Vagina (tissue), 2 donors: ENCODE data around the gene MVD. TPM values are rescaled to one million over a fixed set of nuclear protein-coding genes. Genes with fewer than 3 reads are reported as not detected.

Source experiments
- DNase-seq, 2 donors: peaks; one replicate each; pipeline ENCODE4 v3.0.0-alpha.2; 2017; ENCODE audit errors: extremely low spot score in 2 of 2
- H3K27ac ChIP-seq: fragments of 200-600 bp; sonication (generic); one replicate; pipeline ENCODE4 v1.5.1; 2019
- H3K27me3 ChIP-seq: fragments of 200-600 bp; sonication (generic); one replicate; pipeline ENCODE4 v1.5.1; 2019
- H3K36me3 ChIP-seq, 2 donors: fragments of 200-600 bp; sonication (generic); one replicate each; pipeline ENCODE4 v1.5.1; 2017 to 2019
- H3K4me1 ChIP-seq: fragments of 200-600 bp; sonication (generic); one replicate; pipeline ENCODE4 v1.5.1; 2019
- H3K4me3 ChIP-seq, 2 donors: fragments of 200-600 bp; sonication (generic); 1 replicate in 1 of 2; 2 replicates in 1 of 2; pipeline ENCODE4 v1.5.1; 2016 to 2019
- H3K9me3 ChIP-seq: fragments of 200-600 bp; sonication (generic); one replicate; pipeline ENCODE4 v1.5.1; 2019
- CTCF ChIP-seq, 3 experiments: fragments of 450-650 bp in 2 of 3; fragments of 200-600 bp in 1 of 3; sonication (generic) in 1 of 3; IDR thresholded peaks; one replicate each; pipeline ENCODE4 v1.5.1; 2017 to 2019; ENCODE audit warnings: antibody characterized with exemption in 3 of 3, mild to moderate bottlenecking in 2 of 3, moderate library complexity in 2 of 3
- POLR2A ChIP-seq, 2 donors: fragments of 450-650 bp; IDR thresholded peaks; one replicate each; pipeline ENCODE4 v1.6.1; 2017; ENCODE audit warnings: antibody characterized with exemption in 2 of 2, mild to moderate bottlenecking in 2 of 2, moderate library complexity in 2 of 2
- POLR2AphosphoS5 ChIP-seq, 2 donors: sonication (generic); formaldehyde crosslinking; IDR thresholded peaks; one replicate each; pipeline ENCODE4 v1.9.0; 2017; ENCODE audit warnings: antibody characterized with exemption in 2 of 2, mild to moderate bottlenecking in 2 of 2, low read depth in 1 of 2; ENCODE audit not compliant: insufficient read depth in 1 of 2
- intact Hi-C: fragments of 100-400 bp; cut with DNase I; formaldehyde crosslinking; loops from one replicate; pipeline ENCODE4 v1.15.1; 2023
- total RNA-seq: library from RNA; depleted of rRNA; stranded (reverse); fragments of >200 nt; gene quantifications from one replicate; pipeline ENCODE4 v1.2.3, GENCODE V29; 2016

MVD gene
- total RNA-seq, 1 donor from 2014 or later, result 33.1 TPM

GRCh38 chr16:88667461-88667860, 4.6 kb upstream of the MVD start:
- Histone ChIP-seq H3K4me1 (peaks cover 2% of the 10 kb centered on the region), H3K4me3 (no peak overlapping the region), H3K9me3 (no peaks in the 10 kb centered on the region), H3K27ac (no peak overlapping the region), H3K36me3 (no peaks in the 10 kb centered on the region), H3K27me3 (no peaks in the 10 kb centered on the region)
- DNase-seq, result no peak
- TF ChIP-seq CTCF (IDR thresholded peaks at IDR 0.05) (no peak), POLR2AphosphoS5 (IDR thresholded peaks at IDR 0.05; ENCODE audit: insufficient read depth in 1 of 2, low read depth in 1 of 2) (no peak), POLR2A (IDR thresholded peaks at IDR 0.05) (no peak)
- intact Hi-C loops, result no loop called here

DNA sequence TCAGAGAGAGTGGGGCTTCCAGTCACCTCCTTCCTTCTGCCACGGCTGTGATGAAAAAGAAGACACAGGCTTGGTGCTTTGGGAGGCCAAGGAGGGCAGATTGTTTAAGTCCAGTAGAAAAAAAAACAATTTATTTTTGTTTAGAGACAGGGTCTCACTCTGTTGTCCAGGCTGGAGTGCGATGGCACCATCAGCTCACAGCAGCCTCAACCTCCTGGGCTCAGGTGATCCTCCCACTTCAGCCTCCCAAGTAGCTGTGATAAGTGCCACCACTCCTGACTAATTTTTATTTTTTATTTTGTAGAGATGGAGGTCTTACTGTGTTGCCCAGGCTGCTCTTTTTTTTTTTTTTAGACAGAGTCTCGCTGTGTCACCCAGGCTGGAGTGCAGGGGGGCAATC, 2.7 kb upstream of the MVD start:
- DNase-seq, result no peak
- TF ChIP-seq POLR2AphosphoS5 (IDR thresholded peaks at IDR 0.05; ENCODE audit: insufficient read depth in 1 of 2, low read depth in 1 of 2) (no peak), POLR2A (IDR thresholded peaks at IDR 0.05) (no peak), CTCF (IDR thresholded peaks at IDR 0.05) (no peak)

DNA sequence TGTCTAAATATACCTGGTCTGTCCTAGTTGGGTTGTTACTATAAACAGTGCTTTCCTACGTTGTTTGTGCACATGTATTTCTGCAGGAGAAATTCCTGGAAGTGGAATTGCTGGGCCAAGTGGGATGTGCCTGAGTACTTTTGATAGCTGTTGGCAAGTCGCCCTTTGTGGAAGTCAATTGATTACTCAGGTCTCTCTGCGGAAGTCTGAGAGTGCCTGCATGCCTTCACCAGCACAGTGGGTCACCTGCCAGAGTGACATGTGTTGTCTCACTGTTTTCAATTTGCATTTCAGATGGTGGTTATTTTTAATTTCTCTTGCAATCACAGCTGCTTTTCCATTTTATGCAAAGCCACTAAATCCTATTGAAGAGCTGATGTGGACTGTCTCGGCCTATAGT, 2.3 kb upstream of the MVD start:
- TF ChIP-seq CTCF (IDR thresholded peaks at IDR 0.05), result no peak
- no peak for TF ChIP-seq POLR2AphosphoS5 (IDR thresholded peaks at IDR 0.05; ENCODE audit: insufficient read depth in 1 of 2, low read depth in 1 of 2)
- no peak for TF ChIP-seq POLR2A (IDR thresholded peaks at IDR 0.05)
- DNase-seq, result no peak
- Histone ChIP-seq H3K27me3 (no peaks in the 10 kb centered on the region), H3K4me3 (no peak overlapping the region), H3K36me3 (no peaks in the 10 kb centered on the region), H3K27ac (no peak overlapping the region), H3K4me1 (peaks cover 9% of the 10 kb centered on the region), H3K9me3 (no peaks in the 10 kb centered on the region)
- intact Hi-C loops, result no loop called here

More for the DNA sequence above, 2.7 kb upstream of the MVD start:
- H3K4me3 ChIP-seq, result no peak overlapping the region
- no peaks in the 10 kb centered on the region for H3K9me3 ChIP-seq
- no peaks in the 10 kb centered on the region for H3K27me3 ChIP-seq
- intact Hi-C loops, result no loop called here
- no peaks in the 10 kb centered on the region for H3K36me3 ChIP-seq
- H3K4me1 ChIP-seq, result peaks cover 9% of the 10 kb centered on the region
- no peak overlapping the region for H3K27ac ChIP-seq

DNA sequence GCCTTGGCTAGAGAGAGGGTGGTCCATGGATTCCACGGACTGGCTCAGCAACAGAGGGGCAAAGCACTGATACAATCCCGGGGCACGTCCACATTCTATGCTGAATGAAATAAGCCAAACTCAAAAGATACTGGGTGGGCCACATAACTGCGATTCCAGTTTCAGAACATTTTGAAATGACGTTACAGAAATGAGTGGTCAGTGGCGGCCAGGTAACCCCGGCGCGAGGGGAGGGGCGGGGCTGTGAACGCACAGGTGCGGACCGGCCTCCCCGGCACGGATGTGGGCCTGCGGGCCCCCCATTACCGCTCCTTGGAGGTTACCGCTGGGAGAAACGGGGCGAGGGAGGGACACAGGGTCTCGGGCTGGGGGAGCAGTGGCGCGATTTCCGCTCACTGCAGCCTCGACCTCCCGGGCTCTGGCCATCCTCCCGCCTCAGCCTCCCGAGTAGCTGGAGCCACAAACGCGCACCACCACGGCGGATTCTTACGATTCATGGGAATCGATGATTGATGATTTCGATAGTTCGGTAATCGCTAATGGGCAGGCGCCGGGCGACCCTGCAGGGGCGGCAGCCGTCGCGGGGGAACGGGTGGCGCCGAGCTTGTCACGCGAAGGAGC, 559 bp downstream of the MVD start:
- TF ChIP-seq POLR2AphosphoS5 (IDR thresholded peaks at IDR 0.05; ENCODE audit: insufficient read depth in 1 of 2, low read depth in 1 of 2) (no peak), POLR2A (IDR thresholded peaks at IDR 0.05) (no peak), CTCF (IDR thresholded peaks at IDR 0.05) (no peak)
- Histone ChIP-seq H3K36me3 (no peaks in the 10 kb centered on the region), H3K4me3 (peak overlapping the region; percentile 73 to 82), H3K4me1 (peaks cover 9% of the 10 kb centered on the region), H3K27ac (peak overlapping the region; percentile 90), H3K9me3 (no peaks in the 10 kb centered on the region), H3K27me3 (no peaks in the 10 kb centered on the region)
- no peak for DNase-seq
- intact Hi-C loops, result no loop called here

GRCh38 chr16:88661468-88661867, 1.4 kb downstream of the MVD start:
- Histone ChIP-seq H3K4me3 (no peak overlapping the region), H3K27ac (no peak overlapping the region), H3K36me3 (no peaks in the 10 kb centered on the region), H3K4me1 (peaks cover 9% of the 10 kb centered on the region), H3K27me3 (no peaks in the 10 kb centered on the region), H3K9me3 (no peaks in the 10 kb centered on the region)
- DNase-seq, result no peak
- intact Hi-C loops, result no loop called here
- TF ChIP-seq CTCF (IDR thresholded peaks at IDR 0.05), result no peak
- no peak for TF ChIP-seq POLR2A (IDR thresholded peaks at IDR 0.05)
- no peak for TF ChIP-seq POLR2AphosphoS5 (IDR thresholded peaks at IDR 0.05; ENCODE audit: insufficient read depth in 1 of 2, low read depth in 1 of 2)
